GM12892 (cell line): ENCODE results near the gene SMPDL3B.
A peak's percentile ranks its signal among the peaks of the same experiment; 100 is the strongest.
"Not testable (repeated sequence)": the region's sequence is repeated elsewhere in the genome, so short reads cannot be mapped to it uniquely, and the experiment has no call there.

Experiments used
- DNase-seq: peaks from one replicate; pipeline ENCODE4 v3.0.0; 2011; ENCODE audit not compliant: insufficient read length
- FAIRE-seq: peaks from 2 replicates; lab custom pipeline; 2011; peaks lifted over from hg19 to GRCh38; lab: Jason Lieb, UNC
- POLR2A ChIP-seq: IDR thresholded peaks from 2 replicates; pipeline ENCODE4 v1.6.1; 2011; ENCODE audit warnings: low read depth, low read length, control low read depth
- POLR2AphosphoS5 ChIP-seq: IDR thresholded peaks from 2 replicates; pipeline ENCODE4 v1.6.1; 2011; ENCODE audit warnings: low read depth, low read length, control low read depth
- TAF1 ChIP-seq: IDR thresholded peaks from 2 replicates; pipeline ENCODE4 v1.6.1; 2011; ENCODE audit warnings: low read depth, mild to moderate bottlenecking, control low read depth, low read length, borderline replicate concordance

SMPDL3B gene

GRCh38 chr1:27979151-27979858 is 44.5 kb downstream of the SMPDL3B start:
- TF ChIP-seq TAF1 (no peak), POLR2AphosphoS5 (no peak), POLR2A (no peak)
- DNase-seq (no peak), FAIRE-seq (peak; percentile 76)

- FAIRE-seq (no peak), DNase-seq (no peak)
- TF ChIP-seq POLR2A (no peak), POLR2AphosphoS5 (no peak)
Measured at GRCh38 chr1:27979859-27980201, 45.0 kb downstream of the SMPDL3B start.

GRCh38 chr1:27980216-27980845 is 45.5 kb downstream of the SMPDL3B start:
- no peak for TF ChIP-seq POLR2AphosphoS5
- no peak for TF ChIP-seq POLR2A
- no peak for FAIRE-seq
- no peak for DNase-seq

GRCh38 chr1:27981145-27981544 is 46.3 kb downstream of the SMPDL3B start:
- no peak for FAIRE-seq
- TF ChIP-seq POLR2A (no peak), POLR2AphosphoS5 (no peak), TAF1 (no peak)
- DNase-seq: no peak

- no peak for TF ChIP-seq POLR2A
- TF ChIP-seq POLR2AphosphoS5: no peak
- no peak for TF ChIP-seq TAF1
- FAIRE-seq (no peak), DNase-seq (no peak)
Measured at GRCh38 chr1:27990920-27991537, 56.2 kb downstream of the SMPDL3B start.

GRCh38 chr1:27992276-27992675 is 57.5 kb downstream of the SMPDL3B start:
- TF ChIP-seq POLR2A (no peak), TAF1 (no peak), POLR2AphosphoS5 (no peak)
- DNase-seq (no peak), FAIRE-seq (no peak)

GRCh38 chr1:27993241-27993640 is 58.4 kb downstream of the SMPDL3B start:
- no peak for TF ChIP-seq POLR2AphosphoS5
- no peak for TF ChIP-seq TAF1
- no peak for TF ChIP-seq POLR2A
- no peak for DNase-seq
- FAIRE-seq: no peak

- no peak for FAIRE-seq
- no peak for DNase-seq
- TF ChIP-seq TAF1 (no peak), POLR2A (no peak), POLR2AphosphoS5 (no peak)
Measured at GRCh38 chr1:27994060-27994459, 59.3 kb downstream of the SMPDL3B start.

- DNase-seq, FAIRE-seq: not testable (repeated sequence)
Measured at GRCh38 chr1:27994526-27994925, 59.7 kb downstream of the SMPDL3B start.

- DNase-seq (no peak), FAIRE-seq (no peak)
- TF ChIP-seq POLR2AphosphoS5 (no peak), TAF1 (no peak), POLR2A (no peak)
Measured at GRCh38 chr1:27999055-27999454, 64.3 kb downstream of the SMPDL3B start.

- DNase-seq: no peak
- TF ChIP-seq POLR2A: no peak
- TF ChIP-seq POLR2AphosphoS5: no peak
- no peak for TF ChIP-seq TAF1
- no peak for FAIRE-seq
Measured at GRCh38 chr1:28002600-28002999, 67.8 kb downstream of the SMPDL3B start.

GRCh38 chr1:28003117-28003516 is 68.3 kb downstream of the SMPDL3B start:
- not testable (repeated sequence) for FAIRE-seq, DNase-seq
